GM12864 (cell line): ENCODE results near the gene RLF.
A peak's percentile ranks its signal among the peaks of the same experiment; 100 is the strongest.
"Not testable (repeated sequence)": the region's sequence is repeated elsewhere in the genome, so short reads cannot be mapped to it uniquely, and the experiment has no call there.

Source experiments
- DNase-seq: peaks from one replicate; pipeline ENCODE4 v3.0.0-alpha.2; 2011; ENCODE audit warnings: low read depth
- H3K4me3 ChIP-seq: 2 replicates; pipeline ENCODE4 v1.5.1; 2011; ENCODE audit warnings: mild to moderate bottlenecking, low read depth, low read length, control low read depth
- TF ChIP-seq, protein P1 (sequence below): IDR thresholded peaks from 2 replicates; pipeline ENCODE4 v1.5.1; 2011; ENCODE audit warnings: low read depth, mild to moderate bottlenecking, moderate library complexity, low read length, control low read depth, inconsistent platforms; ENCODE audit errors: missing control alignments

The RLF gene

DNA sequence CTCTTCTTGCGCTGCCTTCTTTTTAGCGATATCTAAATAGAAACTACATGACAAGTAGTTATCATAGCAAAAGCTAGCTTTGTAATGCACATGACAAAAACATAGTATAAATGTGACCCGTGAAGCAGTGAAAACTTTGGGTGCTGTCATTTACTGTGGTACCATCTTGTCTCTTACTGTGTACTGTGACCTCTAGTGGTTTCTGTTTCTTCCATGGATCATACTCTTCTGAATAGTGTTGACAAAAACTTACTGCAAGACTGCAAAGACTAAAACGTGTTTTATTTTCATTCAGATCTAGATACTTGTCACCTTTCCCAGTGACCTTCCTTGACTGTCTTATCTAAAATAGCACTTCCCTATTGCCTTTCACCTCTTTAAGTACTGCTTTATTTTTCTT lies 6.1 kb downstream of the RLF start:
- no peak overlapping the region for H3K4me3 ChIP-seq
- TF ChIP-seq, protein P1, sequence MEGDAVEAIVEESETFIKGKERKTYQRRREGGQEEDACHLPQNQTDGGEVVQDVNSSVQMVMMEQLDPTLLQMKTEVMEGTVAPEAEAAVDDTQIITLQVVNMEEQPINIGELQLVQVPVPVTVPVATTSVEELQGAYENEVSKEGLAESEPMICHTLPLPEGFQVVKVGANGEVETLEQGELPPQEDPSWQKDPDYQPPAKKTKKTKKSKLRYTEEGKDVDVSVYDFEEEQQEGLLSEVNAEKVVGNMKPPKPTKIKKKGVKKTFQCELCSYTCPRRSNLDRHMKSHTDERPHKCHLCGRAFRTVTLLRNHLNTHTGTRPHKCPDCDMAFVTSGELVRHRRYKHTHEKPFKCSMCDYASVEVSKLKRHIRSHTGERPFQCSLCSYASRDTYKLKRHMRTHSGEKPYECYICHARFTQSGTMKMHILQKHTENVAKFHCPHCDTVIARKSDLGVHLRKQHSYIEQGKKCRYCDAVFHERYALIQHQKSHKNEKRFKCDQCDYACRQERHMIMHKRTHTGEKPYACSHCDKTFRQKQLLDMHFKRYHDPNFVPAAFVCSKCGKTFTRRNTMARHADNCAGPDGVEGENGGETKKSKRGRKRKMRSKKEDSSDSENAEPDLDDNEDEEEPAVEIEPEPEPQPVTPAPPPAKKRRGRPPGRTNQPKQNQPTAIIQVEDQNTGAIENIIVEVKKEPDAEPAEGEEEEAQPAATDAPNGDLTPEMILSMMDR, result peak; percentile 17

DNA sequence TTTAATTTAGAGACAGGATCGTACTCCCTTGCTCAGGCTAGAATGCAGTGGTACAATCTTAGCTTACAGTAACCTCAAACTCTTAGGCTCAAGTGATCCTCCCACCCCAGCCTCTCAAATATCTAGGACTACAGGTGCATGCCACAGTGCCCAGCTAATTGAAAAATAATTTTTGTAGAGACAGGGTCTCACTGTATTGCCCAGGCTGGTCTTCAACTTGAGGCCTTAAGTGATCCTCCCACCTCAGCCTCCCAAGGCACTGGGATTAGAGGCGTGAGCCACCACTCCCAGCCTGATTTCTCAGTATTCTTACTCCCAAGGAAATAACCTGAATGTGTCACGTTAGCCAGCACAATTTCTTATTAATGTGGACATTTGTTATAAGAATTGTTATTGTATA lies 9.8 kb downstream of the RLF start:
- DNase-seq, result no peak

More for the DNA sequence above, 6.1 kb downstream of the RLF start:
- DNase-seq, result no peak

DNA sequence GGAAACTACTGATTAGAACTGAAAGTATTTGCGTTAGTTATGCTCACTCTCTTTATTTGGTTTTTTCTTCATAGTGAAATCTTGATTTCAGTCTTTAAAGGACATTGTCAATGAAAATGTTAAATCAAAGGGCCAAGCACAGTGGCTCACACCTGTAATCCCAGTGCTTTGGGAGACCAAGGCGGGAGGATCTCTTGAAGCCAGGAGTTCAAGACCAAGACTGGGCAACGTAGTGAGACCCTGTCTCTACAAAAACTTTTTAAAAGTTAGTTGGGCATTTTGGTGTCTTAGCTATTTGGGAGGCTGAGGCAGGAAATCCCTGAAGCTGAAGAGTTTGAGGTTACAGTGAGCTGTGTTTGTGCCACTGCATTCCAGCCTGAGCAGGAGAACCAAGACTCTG lies 13.6 kb downstream of the RLF start:
- no peak for DNase-seq
- H3K4me3 ChIP-seq, result no peak overlapping the region
- TF ChIP-seq, protein P1, result no peak

More for the DNA sequence above, 9.8 kb downstream of the RLF start:
- TF ChIP-seq, protein P1, result no peak
- no peak overlapping the region for H3K4me3 ChIP-seq

DNA sequence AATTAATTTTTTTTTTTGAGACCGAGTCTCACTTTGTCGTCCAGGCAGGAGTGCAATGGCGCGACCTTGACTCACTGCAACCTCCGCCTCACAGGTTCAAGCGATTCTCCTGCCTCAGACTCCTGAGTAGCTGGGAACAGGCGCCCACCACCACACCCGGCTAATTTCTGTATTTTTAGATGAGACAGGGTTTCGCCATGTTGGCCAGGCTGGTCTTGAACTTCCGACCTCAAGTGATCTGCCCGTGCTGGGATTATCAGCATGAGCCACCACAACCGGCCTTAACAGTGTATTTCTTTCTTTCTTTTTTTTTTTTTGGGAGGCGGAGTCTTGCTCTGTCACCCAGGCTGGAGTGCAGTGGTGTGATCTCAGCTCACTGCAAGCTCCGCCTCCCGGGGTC lies 15.8 kb downstream of the RLF start:
- not testable (repeated sequence) for DNase-seq, H3K4me3 ChIP-seq

DNA sequence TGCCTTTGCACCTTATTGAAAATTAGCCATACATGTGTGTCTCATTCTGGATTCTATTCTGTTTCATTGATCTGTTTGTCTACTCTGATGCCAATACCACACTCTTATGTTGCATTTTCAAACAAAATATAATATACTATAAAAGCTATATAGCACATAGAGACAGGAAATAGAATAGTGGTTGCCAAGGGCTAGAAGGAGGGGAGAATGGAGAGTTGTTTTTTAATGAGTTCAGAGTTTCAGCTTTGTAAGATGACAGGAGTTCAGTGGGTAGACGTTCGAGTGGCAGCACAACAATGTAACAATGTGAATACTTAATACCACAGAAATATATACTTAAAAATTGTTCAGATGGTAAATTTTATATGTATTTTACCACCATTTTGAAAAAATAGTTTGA lies 17.0 kb downstream of the RLF start:
- no peak overlapping the region for H3K4me3 ChIP-seq
- DNase-seq, result no peak
- TF ChIP-seq, protein P1, result no peak

DNA sequence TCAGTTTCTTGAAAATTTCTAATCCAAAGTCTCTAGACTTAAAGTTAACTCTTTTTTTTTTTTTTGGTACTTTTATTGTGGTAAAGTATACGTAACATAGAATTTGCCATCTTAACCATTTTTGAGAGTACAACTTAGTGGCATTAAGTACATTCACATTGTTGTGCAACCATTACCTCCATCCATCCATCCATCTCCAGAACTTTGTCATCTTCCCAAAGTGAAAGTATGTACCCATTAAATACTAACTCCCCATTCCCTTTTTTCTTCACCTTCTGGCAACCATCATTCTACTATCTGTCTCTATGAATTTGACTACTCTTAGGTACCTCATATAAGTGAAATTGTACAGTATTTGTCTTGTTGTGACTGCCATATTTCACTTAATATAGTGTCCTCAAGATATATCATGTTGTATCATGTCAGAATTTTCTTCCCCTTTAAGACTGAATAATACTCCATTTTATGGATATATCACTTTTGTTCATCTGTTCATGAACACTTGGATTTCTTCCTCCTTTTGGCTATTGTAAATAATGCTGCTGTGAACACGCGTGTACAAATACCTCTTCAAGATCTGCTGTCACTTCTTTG lies 18.4 kb downstream of the RLF start:
- no peak for DNase-seq
- H3K4me3 ChIP-seq, result no peak overlapping the region
- TF ChIP-seq, protein P1, result no peak

DNA sequence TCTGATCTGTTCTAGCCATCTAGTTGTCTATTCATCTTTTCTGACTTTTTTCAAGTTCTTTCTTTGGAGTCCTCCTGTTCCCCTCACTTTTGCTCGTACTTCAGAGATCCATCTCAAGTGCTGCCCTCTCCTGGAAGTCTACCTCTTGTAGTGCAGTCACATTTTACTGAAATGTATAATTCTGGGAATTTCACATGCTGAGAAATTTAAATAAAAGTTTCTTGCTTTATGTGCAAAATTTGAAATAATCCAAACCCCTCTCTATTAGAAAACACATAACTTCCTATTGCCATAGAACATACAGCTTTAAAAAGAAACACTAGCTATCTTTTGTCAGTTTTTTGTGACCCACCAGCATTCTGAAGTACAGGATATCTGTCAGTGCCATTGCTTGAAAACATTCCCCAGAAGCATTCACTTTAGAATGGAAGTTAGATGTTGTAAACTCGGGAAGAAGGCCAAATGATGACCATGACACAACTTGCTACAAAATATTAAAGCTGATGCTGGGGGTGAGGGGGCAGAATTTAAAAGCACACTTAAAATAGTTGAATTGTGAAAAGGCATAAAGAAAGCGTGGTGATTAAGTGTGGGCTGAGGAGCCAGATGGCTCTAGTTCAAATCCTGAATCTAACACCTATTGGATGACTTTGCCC lies 22.0 kb downstream of the RLF start:
- no peak overlapping the region for H3K4me3 ChIP-seq
- no peak for DNase-seq
- TF ChIP-seq, protein P1, result peak; percentile 41
